K562 (cell line): ENCODE results near the gene NHLH1. TPM values are rescaled to one million over a fixed set of nuclear protein-coding genes. Genes with fewer than 3 reads are reported as not detected.

ENCODE experiments used
- ATF7 ChIP-seq: fragments of 450-650 bp; IDR thresholded peaks from 2 replicates; pipeline ENCODE4 v1.7.1; 2014; ENCODE audit warnings: mild to moderate bottlenecking, moderate library complexity
- CCAR2 ChIP-seq: fragments of 200-400 bp; formaldehyde crosslinking; IDR thresholded peaks from 2 replicates; pipeline ENCODE4 v1.6.1; 2017; ENCODE audit warnings: mild to moderate bottlenecking, low read depth, low read length
- CLOCK ChIP-seq: fragments of 250-450 bp; sonication (Bioruptor Pico); IDR thresholded peaks from 2 replicates; pipeline ENCODE4 v1.4.0; 2020; ENCODE audit warnings: mild to moderate bottlenecking, moderate library complexity, borderline replicate concordance
- EWSR1 ChIP-seq: fragments of 450-650 bp; IDR thresholded peaks from 2 replicates; pipeline ENCODE4 v1.6.1; 2018; ENCODE audit warnings: borderline replicate concordance, mild to moderate bottlenecking, low read depth, moderate library complexity; ENCODE audit not compliant: partially characterized antibody
- JUND ChIP-seq, 2 experiments: IDR thresholded peaks; 2 replicates in 1 of 2; 3 replicates in 1 of 2; pipeline ENCODE4 v1.6.1; 2011; ENCODE audit warnings: borderline replicate concordance in 2 of 2, low read depth in 2 of 2, low read length in 2 of 2, improper control_type of control experiment in 1 of 2, missing biosample characterization in 1 of 2, missing genetic modification characterization in 1 of 2, missing genetic modification reagents in 1 of 2
- MCM3 ChIP-seq: fragments of 450-650 bp; IDR thresholded peaks from 2 replicates; pipeline ENCODE4 v1.6.1; 2016
- MCM5 ChIP-seq: fragments of 450-650 bp; IDR thresholded peaks from 2 replicates; pipeline ENCODE4 v1.6.1; 2016; ENCODE audit warnings: low read depth
- MEF2D ChIP-seq: conservative IDR thresholded peaks from 2 replicates; pipeline ENCODE4 v1.6.1; 2016; ENCODE audit warnings: low read depth, missing genetic modification characterization, missing compliant biosample characterization
- MTA2 ChIP-seq: fragments of 450-650 bp; IDR thresholded peaks from 2 replicates; pipeline ENCODE4 v1.6.1; 2016; ENCODE audit warnings: low read depth
- TEAD2 ChIP-seq: fragments of 450-650 bp; IDR thresholded peaks from 2 replicates; pipeline ENCODE4 v1.6.1; 2016; ENCODE audit warnings: missing genetic modification characterization, control low read depth, missing compliant biosample characterization
- THRAP3 ChIP-seq: fragments of 450-650 bp; IDR thresholded peaks from 2 replicates; pipeline ENCODE4 v1.6.1; 2016; ENCODE audit warnings: mild to moderate bottlenecking, inconsistent platforms, borderline replicate concordance
- UBTF ChIP-seq, 2 experiments: IDR thresholded peaks; 2 replicates each; pipeline ENCODE4 v1.6.1; 2012; ENCODE audit warnings: improper control_type of control experiment in 2 of 2, low read depth in 2 of 2, low read length in 2 of 2, borderline replicate concordance in 1 of 2
- ZNF507 ChIP-seq: conservative IDR thresholded peaks from 2 replicates; pipeline ENCODE4 v1.6.1; 2017; ENCODE audit warnings: missing genetic modification characterization, missing compliant biosample characterization
- polyA plus RNA-seq, 8 experiments: library from polyadenylated mRNA; depleted of rRNA in 4 of 8; stranded (reverse) in 5 of 8; unstranded in 3 of 8; fragments of >200 nt; fragmentation: Nextera tagmentation in 2 of 8; fragmentation: Illumina TruSeq in 1 of 8; extraction: Ambion mirVana in 2 of 8; extraction: Trizol in 1 of 8; gene quantifications; 2 replicates each; pipeline versions ENCODE4 v1.2.1 to v1.2.3, GENCODE V29; 2011 to 2014; ENCODE audit warnings: inconsistent platforms in 1 of 8, missing spikeins in 1 of 8
- total RNA-seq, 7 experiments: library from RNA; depleted of rRNA in 6 of 7; stranded (reverse); fragments of >200 nt in 6 of 7; fragmentation: Illumina TruSeq in 2 of 7; extraction: Trizol in 2 of 7; gene quantifications; 2 replicates each; pipeline versions ENCODE4 v1.2.1 to v1.2.3, GENCODE V29; 2011 to 2021; ENCODE audit warnings: low replicate concordance in 1 of 7

Gene NHLH1
- total and polyA plus RNA-seq, 9 of the 15 experiments (the other 6 are each of a cell fraction or from before 2014, with no cell fraction given): 0.09 to 1.3 (median 0.35) TPM; not detected in 1

- TF ChIP-seq TEAD2 (tag) (no peak), ZNF507 (tag) (no peak), THRAP3 (no peak), CLOCK (CRISPR knock-in tag) (no peak), MEF2D (tag) (no peak), MTA2 (no peak), EWSR1 (no peak), CCAR2 (no peak), MCM3 (no peak), MCM5 (no peak), UBTF (IDR thresholded peaks at IDR 0.05; ENCODE audit: borderline replicate concordance in 1 of 2, low read depth in 2 of 2, low read length in 2 of 2) (peak in 1 of 2 experiments; percentile 37; a peak in 1 of 4 replicates), JUND (IDR thresholded peaks at IDR 0.05; ENCODE audit: borderline replicate concordance, low read depth, low read length) (peak; percentile 32; the same call in 1 of the 2 replicates), JUND (tag; IDR thresholded peaks at IDR 0.05; ENCODE audit: borderline replicate concordance, low read depth, low read length) (0 out of 3 replicates have a peak, but pooled peaks have one; percentile 25), ATF7 (0 out of 2 replicates have a peak, but pooled peaks have one; percentile 7)
- TF ChIP-seq, all 486 proteins: peak for 37
Measured at GRCh38 chr1:160367934-160368923, 1.4 kb downstream of the NHLH1 start (continued).
